Stimulated activated naive CD4-positive, alpha-beta T cell treated with Interleukin-2 at 50 U/mL for 16 hours (primary cell): ENCODE measurements around the gene DCAF8.

Experiments used
- DNase-seq: peaks from one replicate; lab custom pipeline; 2025; lab: John Stamatoyannopoulos, UW

Gene DCAF8

DNA sequence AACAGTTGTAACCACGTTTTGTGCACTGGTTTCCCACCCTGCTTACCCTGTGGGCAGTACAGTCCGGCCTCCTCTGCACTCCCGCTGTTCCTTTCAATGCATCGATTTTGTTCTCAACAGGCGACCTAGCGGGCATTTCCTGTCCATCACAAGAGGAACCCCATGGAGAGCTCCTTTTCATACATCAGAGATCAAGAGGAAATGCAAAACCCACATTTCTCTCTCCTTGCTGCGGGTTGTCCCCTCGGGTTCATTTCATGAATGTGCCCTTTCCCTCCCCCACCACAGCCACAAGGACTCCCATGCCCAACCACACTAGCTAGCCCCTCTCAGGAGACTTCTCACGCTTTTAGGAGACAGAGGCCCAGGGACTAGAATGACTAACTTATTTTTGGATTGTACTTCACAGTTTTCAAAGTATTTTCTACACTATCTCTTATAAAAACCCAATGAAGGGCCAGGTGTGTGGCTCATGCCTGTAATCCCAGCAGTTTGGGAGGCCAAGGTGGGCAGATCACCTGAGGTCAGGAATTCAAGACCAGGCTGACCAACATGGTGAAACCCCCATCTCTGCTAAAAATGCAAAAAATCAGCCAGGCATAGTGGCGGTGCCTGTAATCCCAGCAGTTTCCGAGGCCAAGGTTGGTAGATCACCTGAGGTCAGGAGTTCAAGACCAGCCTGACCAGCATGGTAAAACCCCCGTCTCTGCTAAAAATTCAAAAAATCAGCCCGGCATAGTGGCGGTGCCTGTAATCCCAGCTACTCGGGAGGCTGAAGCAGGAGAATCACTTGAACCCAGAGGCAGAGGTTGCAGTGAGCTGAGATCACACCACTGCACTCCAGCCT is 92.6 kb downstream of the DCAF8 start:
- DNase-seq: no peak

DNA sequence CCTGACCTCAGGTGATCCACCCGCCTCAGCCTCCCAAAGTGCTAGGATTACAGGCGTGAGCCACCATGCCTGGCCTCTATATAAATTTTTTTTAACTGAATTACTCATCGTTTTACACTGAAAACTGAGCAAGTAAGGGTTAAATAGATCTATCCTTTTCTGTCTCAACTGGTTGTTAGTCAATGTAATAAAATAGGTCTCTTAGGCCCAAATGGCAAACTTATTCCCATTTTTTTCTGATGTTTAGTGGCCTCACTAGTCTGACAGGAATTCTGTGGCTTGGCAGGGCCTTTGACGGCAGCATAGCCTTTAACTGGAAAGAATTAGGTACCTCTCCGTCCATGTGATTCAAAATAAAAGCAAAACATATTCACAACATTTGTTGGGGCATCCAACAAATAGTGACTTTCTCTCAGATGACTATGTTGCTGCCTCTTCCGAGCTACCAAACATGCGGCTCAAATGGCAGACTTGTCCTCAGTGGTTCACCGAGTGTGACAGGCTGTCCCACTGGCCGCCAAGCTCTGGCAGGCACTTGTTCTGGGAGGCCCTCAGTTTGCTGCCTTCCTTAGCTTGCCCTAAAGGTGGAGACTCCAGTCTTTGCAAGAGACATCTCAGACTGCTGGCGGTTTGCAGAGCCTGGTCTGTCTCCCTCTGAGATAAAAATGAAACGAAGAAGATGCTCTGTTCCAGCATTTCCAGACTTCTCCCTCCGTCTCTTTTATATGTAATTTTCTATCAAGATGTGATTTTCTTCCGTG is 93.6 kb downstream of the DCAF8 start:
- DNase-seq: no peak

DNA sequence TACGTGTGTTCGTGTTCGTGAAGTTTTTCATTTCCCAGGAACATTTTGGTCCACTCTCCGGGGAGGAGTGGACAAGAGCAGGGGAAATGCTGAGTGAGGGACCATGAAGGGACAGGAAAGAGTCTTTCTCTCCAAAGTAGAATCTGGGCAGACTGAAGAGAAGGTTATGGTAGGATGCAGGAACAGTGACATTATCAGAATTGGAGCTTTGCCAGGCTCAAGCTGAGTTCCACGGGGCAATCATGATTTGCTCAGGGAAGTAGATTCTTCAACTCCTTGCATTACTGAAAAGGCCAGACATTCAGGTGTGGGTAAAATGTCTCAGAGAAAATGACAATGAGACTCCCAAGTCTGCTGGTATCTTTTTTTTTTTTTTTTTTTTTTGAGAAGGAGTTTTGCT is 94.3 kb downstream of the DCAF8 start:
- no peak for DNase-seq

DNA sequence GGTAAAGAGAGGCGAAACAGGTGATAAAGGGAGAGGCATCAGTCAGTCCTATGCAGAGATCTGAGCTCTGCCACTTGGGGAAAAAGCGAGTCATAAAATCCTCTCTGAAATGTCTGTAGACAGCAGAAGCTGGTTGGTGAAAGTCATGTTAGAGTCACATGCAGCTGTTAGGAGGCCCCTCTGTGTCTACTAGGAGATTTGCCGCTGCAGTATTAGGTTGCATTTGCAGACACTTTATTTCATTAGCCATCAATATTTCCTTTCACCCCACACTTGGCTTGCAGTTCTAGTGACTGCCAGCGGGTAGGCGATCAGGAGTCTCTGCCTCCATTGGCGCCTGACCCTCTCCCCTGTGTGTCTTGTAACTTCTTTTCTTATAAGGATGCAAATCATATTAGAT is 94.8 kb downstream of the DCAF8 start:
- DNase-seq: no peak

DNA sequence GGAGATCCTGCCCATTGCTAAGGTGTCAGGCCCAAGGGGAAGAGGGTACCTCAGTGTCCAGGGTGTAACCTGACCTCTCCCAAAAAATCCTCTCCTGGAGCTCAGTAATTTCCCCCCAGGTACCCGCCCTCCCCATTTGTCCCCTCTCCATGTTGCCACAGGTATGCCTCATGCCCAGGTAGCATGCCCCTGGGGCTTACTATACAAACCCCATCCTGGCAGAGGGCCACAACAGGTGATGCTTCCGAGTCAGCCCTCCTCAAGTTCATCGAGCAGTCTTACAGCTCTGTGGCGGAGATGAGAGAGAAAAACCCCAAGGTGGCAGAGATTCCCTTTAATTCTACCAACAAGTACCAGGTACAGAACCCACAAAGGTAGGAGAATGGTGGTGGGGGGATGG is 95.3 kb downstream of the DCAF8 start:
- no peak for DNase-seq

DNA sequence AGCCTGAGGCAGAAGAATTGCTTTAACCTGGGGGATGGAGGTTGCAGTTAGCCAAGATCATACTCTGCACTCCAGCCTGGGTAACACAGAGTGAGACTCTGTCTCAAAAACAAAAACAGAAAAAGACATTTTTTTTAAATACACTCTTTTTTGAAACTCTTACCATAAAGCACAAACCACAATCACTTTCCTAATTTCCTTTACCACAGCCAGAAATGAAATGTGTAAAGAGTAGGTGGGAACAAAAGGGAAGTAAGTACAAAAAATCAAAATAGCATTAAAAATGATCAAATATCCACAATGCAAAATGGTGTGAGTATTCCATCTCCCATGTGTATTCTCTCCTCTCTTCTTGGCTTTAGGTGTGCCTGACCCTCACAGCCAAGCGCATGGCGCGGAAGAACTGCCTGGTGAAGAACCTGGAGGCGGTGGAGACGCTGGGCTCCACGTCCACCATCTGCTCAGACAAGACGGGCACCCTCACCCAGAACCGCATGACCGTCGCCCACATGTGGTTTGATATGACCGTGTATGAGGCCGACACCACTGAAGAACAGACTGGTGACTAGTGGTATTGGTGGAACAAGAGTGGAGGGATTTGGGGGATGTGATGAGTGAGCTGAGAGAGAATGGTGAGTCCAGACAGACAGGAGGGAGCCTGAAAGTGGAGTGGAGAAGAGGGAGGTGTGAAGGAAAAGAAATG is 96.0 kb downstream of the DCAF8 start:
- no peak for DNase-seq
